DMS79 treated with DMSO at 0.1 percent for 48 hours (cell line): ENCODE measurements around the gene CRACDL.
A peak's percentile ranks its signal among the peaks of the same experiment; 100 is the strongest.
"Not testable (repeated sequence)": the region's sequence is repeated elsewhere in the genome, so short reads cannot be mapped to it uniquely, and the experiment has no call there.

ENCODE experiments used
- DNase-seq: peaks from one replicate; lab custom pipeline; 2025; lab: John Stamatoyannopoulos, UW

CRACDL gene

GRCh38 chr2:98884658-98885057 lies 51.4 kb downstream of the CRACDL start:
- DNase-seq, result no peak

- no peak for DNase-seq
These were observed 52.2 kb downstream of the CRACDL start for GRCh38 chr2:98883780-98884211.

- no peak for DNase-seq
These were observed 52.9 kb downstream of the CRACDL start for GRCh38 chr2:98882971-98883779.

- DNase-seq, result no peak
These were observed 53.7 kb downstream of the CRACDL start for GRCh38 chr2:98882368-98882767.

- peak; percentile 80 for DNase-seq
These were observed 54.8 kb downstream of the CRACDL start for GRCh38 chr2:98881153-98881650.

GRCh38 chr2:98880266-98881152 lies 55.5 kb downstream of the CRACDL start:
- peak; percentile 80 for DNase-seq

GRCh38 chr2:98877658-98878057 lies 58.4 kb downstream of the CRACDL start:
- not testable (repeated sequence) for DNase-seq

- DNase-seq, result no peak
These were observed 59.3 kb downstream of the CRACDL start for GRCh38 chr2:98876741-98877140.

- DNase-seq, result no peak
These were observed 60.3 kb downstream of the CRACDL start for GRCh38 chr2:98875746-98876145.

GRCh38 chr2:98875081-98875728 lies 60.8 kb downstream of the CRACDL start:
- DNase-seq, result no peak

GRCh38 chr2:98874186-98874689 lies 61.8 kb downstream of the CRACDL start:
- DNase-seq, result no peak

- DNase-seq, result no peak
These were observed 63.5 kb downstream of the CRACDL start for GRCh38 chr2:98872526-98872925.

- no peak for DNase-seq
These were observed 64.5 kb downstream of the CRACDL start for GRCh38 chr2:98871506-98871905.

- peak; percentile 80 for DNase-seq
These were observed 65.4 kb downstream of the CRACDL start for GRCh38 chr2:98870516-98871158.

GRCh38 chr2:98869870-98870269 lies 66.2 kb downstream of the CRACDL start:
- DNase-seq, result peak; percentile 99

GRCh38 chr2:98869272-98869641 lies 66.8 kb downstream of the CRACDL start:
- DNase-seq, result peak; percentile 95

- DNase-seq, result peak; percentile 57
These were observed 67.3 kb downstream of the CRACDL start for GRCh38 chr2:98868548-98869271.

- peak; percentile 44 for DNase-seq
These were observed 68.3 kb downstream of the CRACDL start for GRCh38 chr2:98867539-98868309.

- DNase-seq, result no peak
These were observed 70.0 kb downstream of the CRACDL start for GRCh38 chr2:98866033-98866432.

GRCh38 chr2:98861601-98862000 lies 74.4 kb downstream of the CRACDL start:
- no peak for DNase-seq
